Astrocyte of the spinal cord (primary cell): ENCODE data around the gene GLUL.

Experiments
- DNase-seq: peaks from one replicate; pipeline ENCODE4 v3.0.0; 2011; ENCODE audit warnings: low read depth, low spot score
- H3K4me3 ChIP-seq: 2 replicates; pipeline ENCODE4 v1.5.1; 2011; ENCODE audit warnings: low read depth, mild to moderate bottlenecking, low read length, moderate library complexity
- in situ Hi-C: cut with HindIII; loops from 2 replicates; pipeline ENCODE4 v1.10.0; 2017; ENCODE audit warnings: low sequenced_read_pairs
- TF ChIP-seq, protein P1 (sequence below): IDR thresholded peaks from 2 replicates; pipeline ENCODE4 v1.5.1; 2012; ENCODE audit warnings: low read depth, mild to moderate bottlenecking, low read length, inconsistent platforms

The GLUL gene

GRCh38 chr1:182332261-182333060 is 59.1 kb downstream of the GLUL start:
- DNase-seq = no peak
- in situ Hi-C loops = no loop called here
- no peak overlapping the region for H3K4me3 ChIP-seq
- TF ChIP-seq, protein P1, sequence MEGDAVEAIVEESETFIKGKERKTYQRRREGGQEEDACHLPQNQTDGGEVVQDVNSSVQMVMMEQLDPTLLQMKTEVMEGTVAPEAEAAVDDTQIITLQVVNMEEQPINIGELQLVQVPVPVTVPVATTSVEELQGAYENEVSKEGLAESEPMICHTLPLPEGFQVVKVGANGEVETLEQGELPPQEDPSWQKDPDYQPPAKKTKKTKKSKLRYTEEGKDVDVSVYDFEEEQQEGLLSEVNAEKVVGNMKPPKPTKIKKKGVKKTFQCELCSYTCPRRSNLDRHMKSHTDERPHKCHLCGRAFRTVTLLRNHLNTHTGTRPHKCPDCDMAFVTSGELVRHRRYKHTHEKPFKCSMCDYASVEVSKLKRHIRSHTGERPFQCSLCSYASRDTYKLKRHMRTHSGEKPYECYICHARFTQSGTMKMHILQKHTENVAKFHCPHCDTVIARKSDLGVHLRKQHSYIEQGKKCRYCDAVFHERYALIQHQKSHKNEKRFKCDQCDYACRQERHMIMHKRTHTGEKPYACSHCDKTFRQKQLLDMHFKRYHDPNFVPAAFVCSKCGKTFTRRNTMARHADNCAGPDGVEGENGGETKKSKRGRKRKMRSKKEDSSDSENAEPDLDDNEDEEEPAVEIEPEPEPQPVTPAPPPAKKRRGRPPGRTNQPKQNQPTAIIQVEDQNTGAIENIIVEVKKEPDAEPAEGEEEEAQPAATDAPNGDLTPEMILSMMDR = no peak
